Diencephalon (tissue), 1 donor: ENCODE measurements around the gene THUMPD1. TPM values are rescaled to one million over a fixed set of nuclear protein-coding genes. Genes with fewer than 3 reads are reported as not detected.

Experiments
- small RNA-seq: library from RNA; depleted of rRNA; stranded (forward); fragments of <200 nt; gene quantifications from one replicate; pipeline ENCODE3, GENCODE V24; 2014
- total RNA-seq: library from RNA; depleted of rRNA; stranded (reverse); fragments of >200 nt; gene quantifications from one replicate; pipeline ENCODE4 v1.2.3, GENCODE V29; 2014

The THUMPD1 gene, protein sequence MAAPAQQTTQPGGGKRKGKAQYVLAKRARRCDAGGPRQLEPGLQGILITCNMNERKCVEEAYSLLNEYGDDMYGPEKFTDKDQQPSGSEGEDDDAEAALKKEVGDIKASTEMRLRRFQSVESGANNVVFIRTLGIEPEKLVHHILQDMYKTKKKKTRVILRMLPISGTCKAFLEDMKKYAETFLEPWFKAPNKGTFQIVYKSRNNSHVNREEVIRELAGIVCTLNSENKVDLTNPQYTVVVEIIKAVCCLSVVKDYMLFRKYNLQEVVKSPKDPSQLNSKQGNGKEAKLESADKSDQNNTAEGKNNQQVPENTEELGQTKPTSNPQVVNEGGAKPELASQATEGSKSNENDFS
- total RNA-seq = 65.0 TPM

DNA sequence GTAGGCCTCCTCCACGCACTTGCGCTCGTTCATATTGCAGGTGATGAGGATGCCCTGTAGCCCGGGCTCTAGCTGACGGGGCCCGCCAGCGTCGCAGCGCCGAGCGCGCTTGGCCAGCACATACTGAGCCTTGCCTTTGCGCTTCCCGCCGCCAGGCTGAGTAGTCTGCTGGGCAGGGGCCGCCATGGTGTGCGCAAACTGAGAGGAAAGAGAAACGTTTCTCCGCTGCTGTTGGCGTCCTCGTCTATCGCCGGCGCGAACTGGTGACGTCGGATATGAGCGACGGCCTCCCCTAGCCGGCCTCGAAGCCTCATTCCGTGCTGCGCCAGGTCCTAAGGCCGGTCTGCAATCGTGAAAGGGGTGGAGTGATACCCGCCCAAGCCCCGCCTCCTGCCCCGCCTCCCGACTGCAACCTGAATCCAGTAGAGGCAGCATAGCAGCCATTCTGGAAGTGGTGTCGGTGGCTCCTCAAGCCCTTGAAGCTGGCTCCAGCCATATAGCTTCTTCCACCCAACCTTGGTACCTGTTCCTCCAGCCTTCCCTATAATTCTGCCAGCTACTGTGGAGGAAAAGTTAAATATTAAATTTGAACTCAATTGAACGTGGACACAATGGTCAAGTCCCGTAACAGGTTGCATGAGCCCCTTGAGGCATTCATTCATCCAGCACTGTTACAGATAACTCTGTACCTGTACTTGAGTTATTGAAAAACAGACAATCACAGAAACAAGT is at the start of gene THUMPD1:
TSS of gene THUMPD1 (minus strand) at position 265 of the 732 bp plus-strand sequence. CDS start at position 186, 79 bp downstream.

DNA sequence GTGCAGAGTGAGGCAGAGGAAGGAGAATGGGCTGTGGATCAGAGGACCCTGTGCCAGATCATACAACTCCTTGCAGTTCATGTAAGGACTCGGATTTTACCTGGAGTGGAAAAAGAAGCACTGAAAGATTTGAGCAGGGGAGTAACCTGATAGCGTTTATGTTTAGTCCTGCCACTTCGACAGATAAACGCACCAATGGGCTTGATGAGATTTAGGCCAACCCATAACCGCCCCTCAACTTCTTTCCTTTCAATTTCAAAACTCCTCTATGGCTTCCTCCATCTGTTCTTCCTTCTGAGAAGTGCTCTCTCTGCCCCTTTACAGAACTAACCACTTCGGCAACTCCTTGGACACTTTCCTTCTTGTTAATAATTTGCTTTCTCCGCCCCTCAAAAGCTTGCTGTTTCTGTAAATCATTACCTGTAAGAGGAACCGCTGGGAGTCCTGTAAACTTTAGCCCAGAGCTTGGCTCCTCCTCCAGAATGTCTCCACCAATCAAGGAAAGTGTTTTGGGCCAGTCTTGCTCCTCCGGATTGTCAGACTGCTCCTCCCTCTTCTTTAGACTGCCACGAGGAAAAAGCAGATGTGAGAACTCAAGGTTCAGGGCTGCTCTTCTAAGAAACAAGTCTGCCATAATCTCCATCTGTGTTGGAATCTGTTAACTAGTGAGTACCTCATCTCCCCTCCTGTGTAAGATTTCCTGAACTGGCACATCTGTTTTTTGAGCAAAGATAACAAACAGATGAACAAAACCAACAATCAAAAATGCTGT is 22.0 kb upstream of the THUMPD1 start, which contains the start of gene ACSM3:
TSS of gene ACSM3 (plus strand) at position 554 of the 772 bp plus-strand sequence. CDS start 6,021 bp downstream, outside the sequence.

Small RNA genes within 50 kb of the gene (small RNA-seq; reads per million reads assigned to genes)
- not detected for gene RNU6-944P

Other genes with a start within 250 kb of the THUMPD1 start
- gene ACSM2B, start 165.5 kb downstream of the THUMPD1 start, total RNA-seq = 1.2 TPM
- gene ACSM1, start 44.1 kb downstream of the THUMPD1 start, total RNA-seq = not detected
- 2.1 TPM for gene ACSM3, start 22.2 kb upstream of the THUMPD1 start, total RNA-seq
- gene ERI2, start 64.7 kb upstream of the THUMPD1 start, total RNA-seq = 31.8 TPM
- 12.0 TPM for gene REXO5, start 64.7 kb upstream of the THUMPD1 start, total RNA-seq
- 13.6 TPM for gene DCUN1D3, start 158.5 kb upstream of the THUMPD1 start, total RNA-seq
- gene LYRM1, start 159.0 kb upstream of the THUMPD1 start, total RNA-seq = 46.8 TPM